GM21515 (cell line): Measurements from ENCODE around the gene ADA.

Experiments
- ATAC-seq: cut with Tn5 transposase; IDR thresholded peaks from one replicate; pipeline ENCODE4 v1.9.1; 2021; ENCODE audit not compliant: unreplicated experiment

ADA gene

GRCh38 chr20:44582311-44583025, 69.0 kb downstream of the ADA start, which contains the start of gene PKIG:
TSS of gene PKIG (plus strand) at chr20:44582579. CDS start at chr20:44614557, 31,978 bp downstream.
- no peak for ATAC-seq

DNA sequence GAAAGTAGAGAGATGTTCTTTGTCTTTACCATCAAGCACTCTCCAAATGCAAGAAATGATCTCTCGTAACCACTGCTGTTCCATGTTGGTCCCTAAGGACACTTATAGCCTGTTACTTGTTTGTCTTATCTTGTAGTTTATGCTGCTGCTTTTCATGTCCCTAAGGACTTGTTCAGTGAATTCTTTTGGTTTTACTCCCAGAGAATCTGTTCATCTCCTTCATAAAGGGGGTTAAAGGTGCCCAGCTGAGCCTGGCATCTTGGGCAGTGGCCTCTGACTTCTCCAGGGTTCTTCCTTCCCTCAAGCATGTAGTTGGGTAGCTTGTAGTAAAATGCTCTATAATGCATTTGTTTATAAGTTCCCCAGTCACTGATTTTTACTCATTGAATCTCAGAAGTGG, 70.0 kb downstream of the ADA start:
- ATAC-seq: no peak

GRCh38 chr20:44580581-44581268, 70.8 kb downstream of the ADA start:
- ATAC-seq: no peak

DNA sequence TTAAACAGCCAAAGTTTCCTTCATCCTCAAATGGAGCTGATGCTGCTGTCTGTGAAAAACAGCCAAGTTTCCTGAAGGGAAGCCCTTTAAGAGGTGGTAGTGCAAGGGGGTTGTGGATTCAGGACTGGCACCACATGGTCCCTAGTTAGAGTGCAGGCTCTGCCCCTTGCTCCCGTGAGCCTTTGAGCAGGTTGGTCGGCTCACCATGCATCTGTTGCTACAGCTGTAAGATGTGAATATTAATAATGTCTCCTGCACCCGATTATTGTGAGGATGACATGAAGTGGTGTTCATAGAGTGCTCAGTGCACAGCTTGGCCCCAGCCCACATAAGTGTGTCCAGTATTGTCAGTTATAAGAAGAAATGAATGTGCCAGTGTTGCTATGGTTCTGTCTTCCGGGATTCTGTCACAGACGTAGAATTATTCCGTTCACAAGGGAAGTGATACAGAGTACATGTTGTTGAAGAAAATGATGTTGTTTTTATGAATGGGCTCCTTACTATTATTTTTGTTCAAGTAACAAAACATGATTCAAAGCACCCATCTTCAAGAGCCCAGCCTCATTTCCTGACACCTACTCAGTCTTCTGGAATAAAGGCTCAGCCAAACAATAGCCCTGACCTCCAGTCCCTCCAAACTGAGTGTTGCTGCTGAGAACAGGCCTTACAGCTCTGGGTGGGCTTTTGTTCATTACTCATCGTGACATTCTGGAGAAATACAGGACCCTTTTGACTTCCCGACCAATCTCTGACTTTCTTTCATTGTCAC, 72.0 kb downstream of the ADA start:
- ATAC-seq: no peak

- ATAC-seq: no peak
Measured at GRCh38 chr20:44576297-44576696, 75.2 kb downstream of the ADA start.

DNA sequence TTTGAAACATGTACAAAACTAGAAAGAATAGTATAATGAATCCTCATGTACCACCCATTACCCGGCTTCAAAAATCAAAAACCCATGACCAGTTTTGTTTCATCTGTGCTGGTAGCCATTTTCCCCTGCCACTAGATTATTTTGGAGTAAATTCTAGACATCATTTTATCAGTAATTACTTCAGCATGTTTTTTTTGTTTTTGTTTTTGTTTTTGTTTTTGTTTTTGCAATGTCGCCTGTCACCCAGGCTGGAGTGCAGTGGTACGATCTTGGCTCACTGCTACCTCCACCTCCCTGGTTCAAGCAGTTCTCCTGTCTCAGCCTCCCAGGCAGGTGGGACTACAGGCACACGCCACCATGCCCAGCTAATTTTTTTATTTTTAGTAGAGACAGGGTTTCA, 77.1 kb downstream of the ADA start:
- ATAC-seq: no peak

GRCh38 chr20:44573501-44573869, 78.0 kb downstream of the ADA start:
- no peak for ATAC-seq

DNA sequence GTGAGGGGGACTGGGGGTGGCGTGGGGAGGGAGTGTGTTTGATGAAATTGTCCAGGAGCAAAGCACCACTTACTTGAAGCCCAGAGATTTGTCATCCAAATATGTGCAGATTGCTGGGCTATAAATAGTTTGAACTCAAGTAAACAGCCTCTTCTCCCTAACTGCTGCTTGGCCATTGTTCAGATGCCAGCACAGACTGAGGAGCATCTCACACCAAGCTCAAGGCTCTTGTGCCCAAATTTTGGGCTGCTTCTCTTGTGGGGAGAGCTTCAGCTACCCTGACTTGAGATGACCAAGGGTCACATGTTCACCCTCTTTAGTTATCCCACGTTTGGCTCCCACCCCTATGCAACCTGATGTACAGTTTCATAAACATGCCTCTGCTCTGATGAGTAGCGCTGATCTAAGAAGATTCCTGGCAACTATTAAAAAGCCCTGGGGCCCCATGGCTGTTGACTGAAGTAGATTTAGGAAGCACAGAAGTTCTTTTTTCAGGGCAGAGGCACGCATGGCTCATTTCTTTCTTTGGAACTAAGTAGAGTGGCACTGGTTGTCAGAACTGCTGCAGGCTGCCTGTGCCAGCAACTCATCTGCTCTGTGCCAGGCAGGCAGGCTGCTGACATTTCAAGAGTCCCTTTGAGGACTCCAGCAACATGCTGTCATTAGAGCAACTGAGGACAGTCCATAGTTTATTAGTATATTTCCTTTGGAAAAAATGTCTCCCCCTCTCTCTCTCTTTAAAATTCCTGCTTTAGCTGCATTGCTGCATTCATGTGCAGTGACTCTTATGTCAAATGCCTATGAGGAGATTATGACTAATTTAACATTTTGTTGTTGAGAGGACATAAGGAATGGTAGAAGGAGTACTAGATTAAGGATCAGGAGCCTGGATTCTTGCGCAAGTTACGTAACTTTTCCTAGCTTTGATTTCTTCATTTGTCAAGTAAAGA, 78.7 kb downstream of the ADA start:
- ATAC-seq: no peak

DNA sequence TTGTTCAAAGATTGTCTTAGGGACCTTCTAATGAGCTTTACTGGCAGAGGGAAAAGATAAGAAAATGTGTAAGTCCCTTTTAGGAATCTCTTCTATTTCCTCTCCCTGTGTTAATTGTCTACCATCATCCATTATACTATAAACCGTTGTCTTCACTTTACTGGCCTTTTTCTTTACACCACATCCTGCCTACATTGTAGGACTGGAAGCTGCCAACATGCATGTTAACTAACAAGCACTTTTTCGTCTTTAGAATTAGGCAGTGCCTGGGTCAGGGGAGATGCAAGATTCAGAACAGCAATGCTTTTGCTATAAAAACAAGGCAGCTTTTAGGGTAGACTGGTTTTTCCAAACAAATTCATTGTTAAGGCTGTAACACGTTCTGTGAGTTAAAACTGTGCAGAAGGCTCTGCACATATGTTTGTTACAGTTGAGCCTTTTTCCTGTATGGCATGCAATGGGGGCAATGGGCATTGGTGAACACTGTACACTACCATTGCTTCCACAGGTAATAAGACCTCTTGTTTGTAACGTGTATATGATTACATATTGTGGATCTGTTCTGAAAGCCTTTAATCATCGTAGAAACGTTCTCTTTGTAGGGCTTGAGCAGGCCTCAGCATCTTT, 80.0 kb downstream of the ADA start:
- no peak for ATAC-seq

GRCh38 chr20:44570367-44570766, 81.1 kb downstream of the ADA start:
- ATAC-seq: no peak
